ENCODE data around the gene SVBP.
A peak's percentile ranks its signal among the peaks of the same experiment; 100 is the strongest.
"Not testable (repeated sequence)": the region's sequence is repeated elsewhere in the genome, so short reads cannot be mapped to it uniquely, and the experiment has no call there.

SVBP gene

GRCh38 chr1:42816585-42817439, at the start of gene SVBP, which contains the start of gene ERMAP:
SVBP (minus strand) TSS chr1:42817397; CDS start chr1:42816544, 853 bp downstream.
ERMAP (plus strand) TSS chr1:42817122; CDS start chr1:42830449, 13,327 bp downstream.
- H3K27me3 ChIP-seq (ENCODE audit: control insufficient read depth, insufficient read depth, low read length), result no peaks in the 10 kb centered on the region
- H3K9ac ChIP-seq (ENCODE audit: low read length), result peak within 1 kb of the TSS; percentile 52
- H3K36me3 ChIP-seq (ENCODE audit: control insufficient read depth, insufficient read depth, low read length), result peaks cover 2% of the 10 kb centered on the region
- peak within 1 kb of the TSS; percentile 95 for H3K27ac ChIP-seq (ENCODE audit: low read depth, low read length)
- peaks cover 5% of the 10 kb centered on the region for H3K4me1 ChIP-seq (ENCODE audit: control insufficient read depth, insufficient read depth, low read length)
- H3K4me3 ChIP-seq (ENCODE audit: low read length), result peak within 1 kb of the TSS; percentile 85

- no peak overlapping the region for H3K27ac ChIP-seq (ENCODE audit: low read depth, low read length)
- no peak overlapping the region for H3K9ac ChIP-seq (ENCODE audit: low read length)
- H3K4me1 ChIP-seq (ENCODE audit: control insufficient read depth, insufficient read depth, low read length), result no peaks in the 10 kb centered on the region
- no peak overlapping the region for H3K4me3 ChIP-seq (ENCODE audit: low read length)
- H3K36me3 ChIP-seq (ENCODE audit: control insufficient read depth, insufficient read depth, low read length), result no peaks in the 10 kb centered on the region
- no peaks in the 10 kb centered on the region for H3K27me3 ChIP-seq (ENCODE audit: control insufficient read depth, insufficient read depth, low read length)
Observed at GRCh38 chr1:42866549-42866948, 49.4 kb upstream of the SVBP start.

- no peaks in the 10 kb centered on the region for H3K4me1 ChIP-seq (ENCODE audit: control insufficient read depth, insufficient read depth, low read length)
- no peak overlapping the region for H3K9ac ChIP-seq (ENCODE audit: low read length)
- H3K36me3 ChIP-seq (ENCODE audit: control insufficient read depth, insufficient read depth, low read length), result no peaks in the 10 kb centered on the region
- no peaks in the 10 kb centered on the region for H3K27me3 ChIP-seq (ENCODE audit: control insufficient read depth, insufficient read depth, low read length)
- no peak overlapping the region for H3K27ac ChIP-seq (ENCODE audit: low read depth, low read length)
- H3K4me3 ChIP-seq (ENCODE audit: low read length), result no peak overlapping the region
Observed at GRCh38 chr1:42861014-42861399, 43.8 kb upstream of the SVBP start.

- H3K4me1 ChIP-seq (ENCODE audit: control insufficient read depth, insufficient read depth, low read length), result no peaks in the 10 kb centered on the region
- no peaks in the 10 kb centered on the region for H3K36me3 ChIP-seq (ENCODE audit: control insufficient read depth, insufficient read depth, low read length)
- no peak overlapping the region for H3K9ac ChIP-seq (ENCODE audit: low read length)
- no peaks in the 10 kb centered on the region for H3K27me3 ChIP-seq (ENCODE audit: control insufficient read depth, insufficient read depth, low read length)
- H3K4me3 ChIP-seq (ENCODE audit: low read length), result no peak overlapping the region
- H3K27ac ChIP-seq (ENCODE audit: low read depth, low read length), result no peak overlapping the region
Observed at GRCh38 chr1:42860339-42861013, 43.3 kb upstream of the SVBP start.

GRCh38 chr1:42859366-42859765, 42.2 kb upstream of the SVBP start:
- not testable (repeated sequence) for H3K27me3 ChIP-seq (ENCODE audit: control insufficient read depth, insufficient read depth, low read length); H3K27ac ChIP-seq (ENCODE audit: low read depth, low read length); H3K4me3 ChIP-seq (ENCODE audit: low read length); H3K4me1 ChIP-seq (ENCODE audit: control insufficient read depth, insufficient read depth, low read length); H3K36me3 ChIP-seq (ENCODE audit: control insufficient read depth, insufficient read depth, low read length); H3K9ac ChIP-seq (ENCODE audit: low read length)

- not testable (repeated sequence) for H3K9ac ChIP-seq (ENCODE audit: low read length); H3K27me3 ChIP-seq (ENCODE audit: control insufficient read depth, insufficient read depth, low read length); H3K4me1 ChIP-seq (ENCODE audit: control insufficient read depth, insufficient read depth, low read length); H3K27ac ChIP-seq (ENCODE audit: low read depth, low read length); H3K4me3 ChIP-seq (ENCODE audit: low read length); H3K36me3 ChIP-seq (ENCODE audit: control insufficient read depth, insufficient read depth, low read length)
Observed at GRCh38 chr1:42856554-42856953, 39.4 kb upstream of the SVBP start.

- Histone ChIP-seq H3K4me3 (ENCODE audit: low read length) (no peak overlapping the region), H3K27me3 (ENCODE audit: control insufficient read depth, insufficient read depth, low read length) (no peaks in the 10 kb centered on the region), H3K36me3 (ENCODE audit: control insufficient read depth, insufficient read depth, low read length) (peaks cover 6% of the 10 kb centered on the region), H3K4me1 (ENCODE audit: control insufficient read depth, insufficient read depth, low read length) (no peaks in the 10 kb centered on the region), H3K9ac (ENCODE audit: low read length) (no peak overlapping the region), H3K27ac (ENCODE audit: low read depth, low read length) (no peak overlapping the region)
Observed at GRCh38 chr1:42853116-42853884, 36.1 kb upstream of the SVBP start.

GRCh38 chr1:42852608-42852980, 35.4 kb upstream of the SVBP start:
- peaks cover under 1% of the 10 kb centered on the region for H3K4me1 ChIP-seq (ENCODE audit: control insufficient read depth, insufficient read depth, low read length)
- no peak overlapping the region for H3K9ac ChIP-seq (ENCODE audit: low read length)
- H3K27ac ChIP-seq (ENCODE audit: low read depth, low read length), result no peak overlapping the region

GRCh38 chr1:42851960-42852607, 34.9 kb upstream of the SVBP start:
- H3K4me1 ChIP-seq (ENCODE audit: control insufficient read depth, insufficient read depth, low read length), result peaks cover 5% of the 10 kb centered on the region
- no peaks in the 10 kb centered on the region for H3K27me3 ChIP-seq (ENCODE audit: control insufficient read depth, insufficient read depth, low read length)
- H3K4me3 ChIP-seq (ENCODE audit: low read length), result no peak overlapping the region
- no peak overlapping the region for H3K9ac ChIP-seq (ENCODE audit: low read length)
- peaks cover 6% of the 10 kb centered on the region for H3K36me3 ChIP-seq (ENCODE audit: control insufficient read depth, insufficient read depth, low read length)
- H3K27ac ChIP-seq (ENCODE audit: low read depth, low read length), result no peak overlapping the region

More at GRCh38 chr1:42852608-42852980, 35.4 kb upstream of the SVBP start:
- Histone ChIP-seq H3K27me3 (ENCODE audit: control insufficient read depth, insufficient read depth, low read length) (no peaks in the 10 kb centered on the region), H3K4me3 (ENCODE audit: low read length) (no peak overlapping the region), H3K36me3 (ENCODE audit: control insufficient read depth, insufficient read depth, low read length) (peaks cover 6% of the 10 kb centered on the region)

GRCh38 chr1:42851420-42851819, 34.2 kb upstream of the SVBP start:
- Histone ChIP-seq H3K27ac (ENCODE audit: low read depth, low read length) (no peak overlapping the region), H3K4me1 (ENCODE audit: control insufficient read depth, insufficient read depth, low read length) (peaks cover 5% of the 10 kb centered on the region), H3K27me3 (ENCODE audit: control insufficient read depth, insufficient read depth, low read length) (no peaks in the 10 kb centered on the region), H3K4me3 (ENCODE audit: low read length) (no peak overlapping the region), H3K9ac (ENCODE audit: low read length) (no peak overlapping the region), H3K36me3 (ENCODE audit: control insufficient read depth, insufficient read depth, low read length) (peaks cover 6% of the 10 kb centered on the region)

GRCh38 chr1:42849944-42850343, 32.7 kb upstream of the SVBP start:
- Histone ChIP-seq H3K4me3 (ENCODE audit: low read length) (no peak overlapping the region), H3K4me1 (ENCODE audit: control insufficient read depth, insufficient read depth, low read length) (peaks cover 5% of the 10 kb centered on the region), H3K27me3 (ENCODE audit: control insufficient read depth, insufficient read depth, low read length) (no peaks in the 10 kb centered on the region), H3K9ac (ENCODE audit: low read length) (no peak overlapping the region), H3K27ac (ENCODE audit: low read depth, low read length) (no peak overlapping the region), H3K36me3 (ENCODE audit: control insufficient read depth, insufficient read depth, low read length) (peaks cover 6% of the 10 kb centered on the region)

Measured in rectal smooth muscle tissue (tissue), 1 donor.